HL-60 (cell line): ENCODE data around the gene KIF23.

ENCODE experiments used
- DNase-seq, 2 experiments: peaks; one replicate each; pipeline ENCODE4 v3.0.0-alpha.2; 2010 to 2020; ENCODE audit warnings: low read depth in 1 of 2, low spot score in 1 of 2
- H3K27ac ChIP-seq: fragments of 250-450 bp; sonication (Bioruptor Pico); replicated peaks from 2 replicates; pipeline ENCODE4 v1.5.1; 2020; ENCODE audit warnings: mild to moderate bottlenecking, moderate library complexity
- H3K27me3 ChIP-seq: fragments of 250-450 bp; sonication (Bioruptor Pico); 2 replicates; pipeline ENCODE4 v1.5.1; 2021; ENCODE audit warnings: mild to moderate bottlenecking, moderate library complexity; ENCODE audit not compliant: insufficient read depth, poor library complexity, severe bottlenecking
- H3K4me3 ChIP-seq: replicated peaks from 2 replicates; pipeline ENCODE4 v1.5.1; 2011; ENCODE audit warnings: mild to moderate bottlenecking, control low read depth, low read length; ENCODE audit not compliant: insufficient read depth
- CTCF ChIP-seq: IDR thresholded peaks from one replicate; pipeline ENCODE4 v1.5.1; 2011; ENCODE audit warnings: low read length, control low read depth, inconsistent platforms; ENCODE audit not compliant: insufficient read depth
- GABPA ChIP-seq: IDR thresholded peaks from 2 replicates; pipeline ENCODE4 v1.6.1; 2012; ENCODE audit warnings: low read depth
- POLR2AphosphoS5 ChIP-seq: IDR thresholded peaks from 2 replicates; pipeline ENCODE4 v1.6.1; 2012; ENCODE audit warnings: low read depth
- REST ChIP-seq: IDR thresholded peaks from 2 replicates; pipeline ENCODE4 v1.6.1; 2012; ENCODE audit warnings: low read depth; ENCODE audit not compliant: insufficient replicate concordance
- SPI1 ChIP-seq: IDR thresholded peaks from 2 replicates; pipeline ENCODE4 v1.6.1; 2012; ENCODE audit warnings: low read depth, mild to moderate bottlenecking, borderline replicate concordance

KIF23 gene

DNA sequence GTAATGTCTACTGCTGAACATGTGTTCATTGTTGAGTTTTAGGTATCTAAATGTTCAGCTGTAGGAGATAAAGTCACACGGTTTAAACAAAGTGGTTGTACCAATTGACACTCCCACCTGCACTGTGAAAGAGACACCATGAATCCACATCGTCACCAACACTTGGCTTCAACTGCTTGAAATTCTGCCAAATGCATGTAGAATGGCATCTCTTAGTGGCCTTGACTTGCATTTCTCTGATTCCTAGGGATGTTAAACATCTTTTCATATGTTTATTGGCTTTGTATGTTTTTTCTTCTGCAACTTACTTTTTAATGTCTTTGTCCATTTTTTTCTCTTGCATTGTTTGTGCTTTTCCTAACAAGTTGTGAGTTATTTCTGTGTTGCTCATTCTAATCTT, 81.9 kb downstream of the KIF23 start:
- TF ChIP-seq REST (no peak), SPI1 (no peak), GABPA (no peak), POLR2AphosphoS5 (no peak), CTCF (no peak)
- no peaks in the 10 kb centered on the region for H3K27me3 ChIP-seq
- H3K4me3 ChIP-seq = no peak overlapping the region
- no peak for DNase-seq
- H3K27ac ChIP-seq = no peak overlapping the region

- Histone ChIP-seq H3K27ac (no peak overlapping the region), H3K27me3 (no peaks in the 10 kb centered on the region), H3K4me3 (no peak overlapping the region)
- no peak for TF ChIP-seq SPI1
- no peak for DNase-seq
Measured at GRCh38 chr15:69497076-69497475, 82.9 kb downstream of the KIF23 start.

GRCh38 chr15:69497667-69498066, 83.5 kb downstream of the KIF23 start:
- Histone ChIP-seq H3K4me3 (no peak overlapping the region), H3K27ac (no peak overlapping the region), H3K27me3 (no peaks in the 10 kb centered on the region)
- TF ChIP-seq GABPA (no peak), POLR2AphosphoS5 (no peak), SPI1 (no peak), CTCF (no peak), REST (no peak)
- no peak for DNase-seq
